ENCODE measurements around the gene BCL11B.

BCL11B gene

GRCh38 chr14:99226687-99227086 lies 45.3 kb downstream of the BCL11B start:
- in situ Hi-C loops (cut with MboI; ENCODE audit: low sequenced_read_pairs) = no loop called here

GRCh38 chr14:99225436-99226203 lies 46.4 kb downstream of the BCL11B start:
- in situ Hi-C loops (cut with MboI; ENCODE audit: low sequenced_read_pairs) = no loop called here

- in situ Hi-C loops (cut with MboI; ENCODE audit: low sequenced_read_pairs) = no loop called here
Observed at GRCh38 chr14:99224948-99225347, 47.0 kb downstream of the BCL11B start.

DNA sequence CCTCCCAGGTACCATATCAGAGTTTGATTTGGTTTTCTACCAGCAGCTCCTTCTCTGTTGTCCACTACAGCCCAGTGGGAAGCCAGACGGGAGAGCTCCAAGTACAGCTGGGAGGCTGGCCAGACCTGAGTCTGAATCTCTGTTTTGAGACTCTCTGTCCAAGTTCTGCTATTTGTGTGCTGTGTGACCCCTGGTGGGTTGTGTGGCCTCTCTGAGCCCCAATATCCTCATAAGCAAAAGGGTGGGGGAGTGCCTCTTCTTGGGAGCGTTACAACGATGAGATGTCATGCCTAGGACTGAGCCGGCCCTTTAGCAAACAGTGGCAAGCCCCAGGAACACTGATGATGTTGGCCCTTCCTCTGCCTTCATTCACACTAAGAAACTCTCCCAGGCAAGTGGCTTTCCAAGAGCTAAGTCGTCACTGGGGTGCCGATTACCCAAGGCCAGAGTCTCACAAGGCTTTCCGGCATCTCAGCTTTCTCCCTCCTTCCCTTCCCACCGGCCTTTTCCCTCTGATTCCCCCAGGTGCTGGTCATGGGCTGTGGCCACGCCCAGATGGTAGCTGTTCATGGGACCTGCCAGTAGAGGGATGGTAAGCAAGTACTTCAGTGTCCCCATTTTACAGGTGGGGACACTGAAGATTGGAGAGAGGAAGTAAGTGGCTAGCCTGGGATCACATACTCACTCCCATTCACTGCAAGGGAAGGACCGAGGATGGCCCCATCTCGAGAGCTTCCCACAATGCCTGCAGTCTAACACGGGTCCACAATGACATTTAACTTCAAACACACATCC lies 47.7 kb downstream of the BCL11B start:
- in situ Hi-C loops (cut with MboI; ENCODE audit: low sequenced_read_pairs) = no loop called here

DNA sequence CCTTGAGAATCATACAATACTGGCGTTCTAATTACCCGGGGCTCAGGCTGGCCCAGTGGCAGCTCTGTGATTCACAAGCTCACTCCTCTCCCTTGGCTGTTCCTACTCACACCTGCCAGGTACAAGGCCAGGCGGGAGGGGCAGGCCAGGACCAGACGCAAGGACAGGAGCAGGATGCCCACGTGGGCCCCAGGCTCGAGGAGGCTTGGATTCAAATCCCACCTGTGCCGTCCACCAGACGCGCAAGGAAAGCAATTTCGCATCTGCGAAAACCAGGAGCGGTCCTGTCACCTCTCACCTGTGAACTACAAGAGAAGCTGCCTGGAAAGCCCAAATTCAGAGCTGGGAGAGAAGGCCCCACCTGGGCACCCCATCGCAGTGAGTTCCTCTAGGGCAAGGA lies 50.6 kb downstream of the BCL11B start:
- in situ Hi-C loops (cut with MboI; ENCODE audit: low sequenced_read_pairs) = no loop called here

DNA sequence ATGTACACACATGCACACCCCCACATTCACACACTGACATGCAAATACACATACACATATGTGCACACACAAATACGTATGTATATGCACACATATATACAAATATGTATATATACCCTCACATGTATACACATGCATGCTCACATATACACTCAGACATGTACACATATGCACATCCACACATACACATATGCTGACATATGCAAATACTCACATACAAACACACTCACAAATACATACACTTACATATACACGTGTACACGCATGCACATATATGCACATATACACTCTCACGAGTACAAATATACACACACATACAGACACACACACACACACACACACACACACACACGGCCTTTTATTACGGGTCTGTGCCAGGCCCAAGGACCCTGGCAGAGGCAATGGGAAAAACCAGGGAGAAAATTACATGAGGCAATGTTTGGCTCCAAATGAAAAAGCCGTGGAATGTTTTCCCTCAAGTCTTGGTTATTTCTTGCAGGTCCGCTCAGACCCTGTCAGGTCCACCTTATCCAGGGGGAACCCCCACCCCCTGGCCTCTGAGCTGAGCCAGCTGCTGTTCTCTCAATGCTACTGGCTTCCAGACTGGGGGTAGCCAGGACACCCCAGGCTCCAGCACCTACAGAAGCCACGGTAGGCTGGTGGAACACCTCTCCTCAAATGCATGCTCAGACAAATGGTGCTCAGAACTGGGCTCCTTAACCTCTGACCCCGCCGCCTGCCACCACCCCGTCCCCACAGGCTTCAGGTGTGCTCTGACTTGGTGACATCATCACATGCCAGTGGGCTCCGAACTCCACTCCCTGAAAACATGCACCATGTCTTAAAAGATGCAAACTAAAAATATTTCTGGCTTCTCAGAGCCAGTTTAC lies 54.7 kb downstream of the BCL11B start:
- in situ Hi-C loops (cut with MboI; ENCODE audit: low sequenced_read_pairs) = no loop called here

GRCh38 chr14:99216191-99216590 lies 55.8 kb downstream of the BCL11B start:
- in situ Hi-C loops (cut with MboI; ENCODE audit: low sequenced_read_pairs) = no loop called here

GRCh38 chr14:99215277-99215676 lies 56.7 kb downstream of the BCL11B start:
- in situ Hi-C loops (cut with MboI; ENCODE audit: low sequenced_read_pairs) = no loop called here

GRCh38 chr14:99214701-99215100 lies 57.3 kb downstream of the BCL11B start:
- in situ Hi-C loops (cut with MboI; ENCODE audit: low sequenced_read_pairs) = no loop called here

DNA sequence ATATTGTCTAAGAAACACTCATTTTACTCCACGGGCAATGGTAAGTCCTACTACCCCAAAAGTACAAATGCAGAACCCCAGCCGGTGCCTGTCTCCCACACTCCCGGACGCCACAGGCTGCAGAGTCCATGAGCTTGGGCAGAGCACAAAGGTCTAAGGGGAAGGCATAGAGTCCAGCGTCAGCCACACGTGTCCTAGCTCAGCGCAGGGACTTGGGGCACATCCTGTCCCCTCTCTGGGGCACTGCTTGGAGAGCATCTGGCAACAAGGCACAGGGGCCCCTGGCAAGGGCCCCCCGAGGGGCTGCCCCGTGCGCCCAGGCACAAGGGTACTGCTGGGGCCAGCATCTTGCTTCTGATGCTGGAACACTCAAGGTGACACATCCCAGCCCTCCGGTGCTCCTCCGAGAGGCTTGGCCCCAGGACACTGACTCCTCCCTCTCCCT lies 58.4 kb downstream of the BCL11B start:
- in situ Hi-C loops (cut with MboI; ENCODE audit: low sequenced_read_pairs) = no loop called here

- in situ Hi-C loops (cut with MboI; ENCODE audit: low sequenced_read_pairs) = no loop called here
Observed at GRCh38 chr14:99213101-99213500, 58.9 kb downstream of the BCL11B start.

GRCh38 chr14:99212646-99213045 lies 59.4 kb downstream of the BCL11B start:
- in situ Hi-C loops (cut with MboI; ENCODE audit: low sequenced_read_pairs) = no loop called here

DNA sequence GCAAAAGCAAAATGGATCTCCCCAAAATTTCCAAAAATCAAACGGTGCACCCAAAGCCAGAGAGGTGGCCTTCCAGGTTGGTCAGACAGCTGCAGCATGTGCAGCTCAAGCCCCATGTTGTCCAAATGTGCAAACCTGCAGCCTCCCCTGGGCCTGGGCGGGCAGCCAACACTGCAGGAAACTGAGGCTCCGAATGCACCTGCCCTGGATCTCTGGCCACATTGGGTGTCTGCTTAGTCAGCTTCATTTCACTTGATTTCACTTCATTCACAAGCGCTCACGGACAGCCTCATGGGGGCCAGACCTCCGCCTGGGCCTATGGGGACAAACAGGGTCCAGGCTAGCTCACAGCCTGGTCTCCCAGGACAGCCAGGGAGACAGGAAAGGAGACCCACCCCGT lies 59.8 kb downstream of the BCL11B start:
- in situ Hi-C loops (cut with MboI; ENCODE audit: low sequenced_read_pairs) = no loop called here

- in situ Hi-C loops (cut with MboI; ENCODE audit: low sequenced_read_pairs) = no loop called here
Observed at GRCh38 chr14:99211410-99211809, 60.6 kb downstream of the BCL11B start.

GRCh38 chr14:99210333-99210732 lies 61.7 kb downstream of the BCL11B start:
- in situ Hi-C loops (cut with MboI; ENCODE audit: low sequenced_read_pairs) = no loop called here

- in situ Hi-C loops (cut with MboI; ENCODE audit: low sequenced_read_pairs) = no loop called here
Observed at GRCh38 chr14:99209409-99209808, 62.6 kb downstream of the BCL11B start.

- in situ Hi-C loops (cut with MboI; ENCODE audit: low sequenced_read_pairs) = no loop called here
Observed at GRCh38 chr14:99208318-99208717, 63.7 kb downstream of the BCL11B start.

- in situ Hi-C loops (cut with MboI; ENCODE audit: low sequenced_read_pairs) = no loop called here
Observed at GRCh38 chr14:99207456-99207855, 64.5 kb downstream of the BCL11B start.

DNA sequence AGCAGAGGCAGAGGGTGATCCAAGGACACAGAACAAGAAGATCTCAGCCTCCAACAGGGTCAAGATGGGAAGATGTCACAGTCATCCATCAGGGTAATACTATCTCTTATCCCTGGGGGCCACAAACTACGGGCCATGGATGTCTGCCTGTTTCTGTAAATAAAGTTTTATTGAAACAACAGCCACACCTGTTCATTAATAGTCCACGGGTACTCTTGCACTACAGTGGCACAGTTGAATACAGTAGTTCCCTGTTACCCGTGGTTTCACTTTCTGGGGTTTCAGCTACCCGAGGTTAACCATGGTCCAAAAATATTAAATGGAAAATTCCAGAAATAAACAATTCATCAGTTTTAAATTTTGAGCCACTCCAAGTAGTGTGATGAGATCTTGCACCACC lies 65.9 kb downstream of the BCL11B start:
- in situ Hi-C loops (cut with MboI; ENCODE audit: low sequenced_read_pairs) = no loop called here

- in situ Hi-C loops (cut with MboI; ENCODE audit: low sequenced_read_pairs) = no loop called here
Observed at GRCh38 chr14:99205086-99205688, 66.8 kb downstream of the BCL11B start.

DNA sequence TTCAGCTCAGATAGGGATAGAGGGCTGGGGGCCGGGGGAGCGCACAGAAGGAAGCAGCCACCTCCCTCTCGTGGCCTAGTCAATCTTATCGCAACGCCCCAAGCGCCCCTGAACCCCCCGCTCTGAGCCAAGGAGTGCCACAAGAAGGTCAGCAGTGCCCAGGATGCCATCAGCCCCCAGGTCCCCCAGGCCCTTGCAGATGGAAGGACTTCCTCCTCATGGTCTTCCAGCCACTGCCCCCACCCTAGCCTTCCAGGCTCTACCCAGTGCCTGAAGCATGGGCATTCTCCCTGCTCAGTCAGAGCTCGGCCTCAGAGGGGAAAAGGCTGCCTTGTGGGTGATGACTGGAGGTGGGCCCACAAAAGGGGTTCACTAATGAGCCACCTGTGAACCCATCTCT lies 68.2 kb downstream of the BCL11B start:
- in situ Hi-C loops (cut with MboI; ENCODE audit: low sequenced_read_pairs) = no loop called here

All from hTERT RPE-1 (cell line).